DND-41 (cell line): Measurements from ENCODE around the gene LPAR5.

ENCODE experiments used
- ATAC-seq: fragments of 200-7000 bp; cut with Tn5 transposase; 3 replicates; pipeline ENCODE4 v1.9.1; 2021; ENCODE audit warnings: low read depth; ENCODE audit not compliant: insufficient read depth
- DNase-seq: peaks from one replicate; pipeline ENCODE4 v3.0.0-alpha.2; 2020
- H2AFZ ChIP-seq: 2 replicates; pipeline ENCODE4 v1.6.0; 2012; ENCODE audit warnings: low read depth, low read length
- H3K27ac ChIP-seq: 2 replicates; pipeline ENCODE4 v1.5.1; 2012; ENCODE audit warnings: low read length, inconsistent platforms
- H3K27me3 ChIP-seq: fragments of 200-600 bp; sonication (generic); 2 replicates; pipeline ENCODE4 v1.6.0; 2012; ENCODE audit warnings: low read length, mild to moderate bottlenecking, inconsistent platforms; ENCODE audit not compliant: insufficient read depth, poor library complexity
- H3K36me3 ChIP-seq: 2 replicates; pipeline ENCODE4 v1.5.1; 2012; ENCODE audit warnings: low read length, inconsistent platforms; ENCODE audit not compliant: insufficient read depth
- H3K4me1 ChIP-seq: 2 replicates; pipeline ENCODE4 v1.5.1; 2012; ENCODE audit warnings: mild to moderate bottlenecking, low read length; ENCODE audit not compliant: insufficient read depth
- H3K4me2 ChIP-seq: 2 replicates; pipeline ENCODE4 v1.6.0; 2012; ENCODE audit warnings: mild to moderate bottlenecking, moderate library complexity, low read length, inconsistent platforms; ENCODE audit not compliant: insufficient read depth
- H3K4me3 ChIP-seq, 2 experiments: fragments of 200-600 bp in 1 of 2; shearing (Covaris generic) in 1 of 2; 2 replicates each; pipeline ENCODE4 v1.5.1; 2012 to 2016; ENCODE audit warnings: inconsistent platforms in 2 of 2, low read length in 2 of 2, mild to moderate bottlenecking in 2 of 2, low read depth in 1 of 2, moderate library complexity in 1 of 2
- H3K79me2 ChIP-seq: 2 replicates; pipeline ENCODE4 v1.6.0; 2012; ENCODE audit warnings: low read length, inconsistent platforms; ENCODE audit not compliant: insufficient read depth
- H3K9ac ChIP-seq: 2 replicates; pipeline ENCODE4 v1.6.0; 2012; ENCODE audit warnings: low read depth, mild to moderate bottlenecking, inconsistent platforms, low read length, moderate library complexity
- H3K9me3 ChIP-seq: 2 replicates; pipeline ENCODE4 v1.5.1; 2012; ENCODE audit warnings: low read length, moderate library complexity, mild to moderate bottlenecking, inconsistent platforms; ENCODE audit not compliant: insufficient read depth, severe bottlenecking
- H4K20me1 ChIP-seq: 2 replicates; pipeline ENCODE4 v1.6.0; 2012; ENCODE audit warnings: low read length; ENCODE audit not compliant: insufficient read depth
- CTCF ChIP-seq: IDR thresholded peaks from 2 replicates; pipeline ENCODE4 v1.5.1; 2012; ENCODE audit warnings: borderline replicate concordance, low read length, moderate library complexity, mild to moderate bottlenecking; ENCODE audit not compliant: poor library complexity, severe bottlenecking; ENCODE audit errors: extremely low read depth
- EZH2 ChIP-seq: IDR thresholded peaks from 3 replicates; pipeline ENCODE4 v1.6.1; 2012; ENCODE audit warnings: borderline replicate concordance, low read depth, mild to moderate bottlenecking, moderate library complexity, low read length, inconsistent platforms; ENCODE audit not compliant: severe bottlenecking

LPAR5 gene

GRCh38 chr12:6614513-6615172 lies 21.1 kb downstream of the LPAR5 start:
- no peak for TF ChIP-seq CTCF
- DNase-seq = no peak
- H3K36me3 ChIP-seq = no peaks in the 10 kb centered on the region
- no peak overlapping the region for H3K4me3 ChIP-seq
- H4K20me1 ChIP-seq = no peaks in the 10 kb centered on the region
- H3K4me1 ChIP-seq = peaks cover 35% of the 10 kb centered on the region
- peak overlapping the region; percentile 59; the same call in 1 of the 2 replicates for H2AFZ ChIP-seq
- peak overlapping the region; percentile 49 for H3K9ac ChIP-seq
- no peaks in the 10 kb centered on the region for H3K79me2 ChIP-seq
- peak overlapping the region; percentile 77 for H3K27ac ChIP-seq
- H3K4me2 ChIP-seq = no peak overlapping the region
- no peaks in the 10 kb centered on the region for H3K27me3 ChIP-seq
- no peaks in the 10 kb centered on the region for H3K9me3 ChIP-seq
- ATAC-seq = no peak

- H3K27ac ChIP-seq = peak overlapping the region; percentile 77
- peak; percentile 74 for ATAC-seq
- H3K9me3 ChIP-seq = no peaks in the 10 kb centered on the region
- peak; percentile 95 for DNase-seq
- H3K9ac ChIP-seq = peak overlapping the region; percentile 49
- H3K4me2 ChIP-seq = 0 out of 2 replicates have a peak overlapping the region, but pooled peaks have one; percentile 5
- peak overlapping the region; percentile 59 for H2AFZ ChIP-seq
- no peaks in the 10 kb centered on the region for H3K36me3 ChIP-seq
- no peaks in the 10 kb centered on the region for H4K20me1 ChIP-seq
- no peak overlapping the region for H3K4me3 ChIP-seq
- TF ChIP-seq CTCF (peak; percentile 31), EZH2 (no peak)
- peaks cover 35% of the 10 kb centered on the region for H3K4me1 ChIP-seq
- no peaks in the 10 kb centered on the region for H3K79me2 ChIP-seq
- H3K27me3 ChIP-seq = no peaks in the 10 kb centered on the region
Observed at GRCh38 chr12:6613776-6614512, 21.8 kb downstream of the LPAR5 start.

- peak overlapping the region; percentile 71 for H3K9ac ChIP-seq
- no peaks in the 10 kb centered on the region for H3K9me3 ChIP-seq
- H3K79me2 ChIP-seq = no peaks in the 10 kb centered on the region
- TF ChIP-seq EZH2 = no peak
- peak; percentile 11 for TF ChIP-seq CTCF
- H3K4me3 ChIP-seq = peak overlapping the region in 1 of 2 experiments; percentile 51; a peak in 2 of 4 replicates
- H3K4me1 ChIP-seq = peaks cover 40% of the 10 kb centered on the region
- peak overlapping the region; percentile 67 for H3K4me2 ChIP-seq
- peak; percentile 96 for DNase-seq
- H3K27me3 ChIP-seq = no peaks in the 10 kb centered on the region
- peak; percentile 57 for ATAC-seq
- H3K27ac ChIP-seq = peak overlapping the region; percentile 98
- H2AFZ ChIP-seq = peak overlapping the region; percentile 74
- no peaks in the 10 kb centered on the region for H4K20me1 ChIP-seq
- no peaks in the 10 kb centered on the region for H3K36me3 ChIP-seq
Observed at GRCh38 chr12:6613015-6613775, 22.6 kb downstream of the LPAR5 start.
